Measurements from ENCODE around the gene P2RX3.
"Not testable (repeated sequence)": the region's sequence is repeated elsewhere in the genome, so short reads cannot be mapped to it uniquely, and the experiment has no call there.

Gene P2RX3

DNA sequence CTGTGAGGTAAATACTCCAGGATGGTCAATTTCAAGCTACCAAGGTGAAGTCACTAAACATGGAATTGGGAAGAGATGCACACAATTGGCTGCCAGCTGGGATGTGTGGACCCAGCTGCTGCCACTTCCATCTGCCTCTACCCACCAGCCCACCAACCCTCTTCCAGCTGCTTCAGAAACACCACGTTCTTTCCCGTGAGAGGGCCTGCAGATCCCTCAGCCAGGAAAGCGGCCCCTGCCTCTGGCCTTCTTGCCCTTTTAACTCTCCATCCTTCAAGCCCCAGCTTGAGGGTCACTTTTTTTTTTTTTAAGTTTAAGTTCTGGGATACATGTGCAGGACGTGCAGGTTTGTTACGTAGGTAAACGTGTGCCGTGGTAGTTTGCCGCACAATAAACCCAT, 22.8 kb downstream of the P2RX3 start:
- DNase-seq (ENCODE audit: low read depth), result no peak
- TF ChIP-seq, protein P1, sequence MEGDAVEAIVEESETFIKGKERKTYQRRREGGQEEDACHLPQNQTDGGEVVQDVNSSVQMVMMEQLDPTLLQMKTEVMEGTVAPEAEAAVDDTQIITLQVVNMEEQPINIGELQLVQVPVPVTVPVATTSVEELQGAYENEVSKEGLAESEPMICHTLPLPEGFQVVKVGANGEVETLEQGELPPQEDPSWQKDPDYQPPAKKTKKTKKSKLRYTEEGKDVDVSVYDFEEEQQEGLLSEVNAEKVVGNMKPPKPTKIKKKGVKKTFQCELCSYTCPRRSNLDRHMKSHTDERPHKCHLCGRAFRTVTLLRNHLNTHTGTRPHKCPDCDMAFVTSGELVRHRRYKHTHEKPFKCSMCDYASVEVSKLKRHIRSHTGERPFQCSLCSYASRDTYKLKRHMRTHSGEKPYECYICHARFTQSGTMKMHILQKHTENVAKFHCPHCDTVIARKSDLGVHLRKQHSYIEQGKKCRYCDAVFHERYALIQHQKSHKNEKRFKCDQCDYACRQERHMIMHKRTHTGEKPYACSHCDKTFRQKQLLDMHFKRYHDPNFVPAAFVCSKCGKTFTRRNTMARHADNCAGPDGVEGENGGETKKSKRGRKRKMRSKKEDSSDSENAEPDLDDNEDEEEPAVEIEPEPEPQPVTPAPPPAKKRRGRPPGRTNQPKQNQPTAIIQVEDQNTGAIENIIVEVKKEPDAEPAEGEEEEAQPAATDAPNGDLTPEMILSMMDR (IDR thresholded peaks at IDR 0.05; ENCODE audit: control insufficient read depth, extremely low read depth, insufficient read depth), result no peak
- H3K4me3 ChIP-seq (ENCODE audit: low read depth, low read length), result no peak overlapping the region

DNA sequence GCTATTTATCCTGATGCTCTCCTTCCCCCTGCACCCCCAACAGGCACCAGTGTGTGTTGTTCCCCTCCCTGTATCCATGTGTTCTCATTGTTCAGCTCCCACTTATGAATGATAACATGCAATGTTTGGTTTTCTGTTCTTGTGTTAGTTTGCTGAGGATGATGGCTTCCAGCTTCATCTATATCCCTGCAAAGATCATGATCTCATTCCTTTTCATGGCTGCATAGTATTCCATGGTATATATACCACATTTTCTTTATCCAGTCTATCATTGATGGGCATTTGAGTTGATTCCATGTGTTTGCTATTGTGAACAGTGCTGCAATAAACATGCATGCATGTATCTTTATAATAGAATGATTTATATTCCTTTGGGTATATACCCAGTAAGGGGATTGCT, 23.3 kb downstream of the P2RX3 start:
- not testable (repeated sequence) for DNase-seq (ENCODE audit: low read depth); H3K4me3 ChIP-seq (ENCODE audit: low read depth, low read length)

DNA sequence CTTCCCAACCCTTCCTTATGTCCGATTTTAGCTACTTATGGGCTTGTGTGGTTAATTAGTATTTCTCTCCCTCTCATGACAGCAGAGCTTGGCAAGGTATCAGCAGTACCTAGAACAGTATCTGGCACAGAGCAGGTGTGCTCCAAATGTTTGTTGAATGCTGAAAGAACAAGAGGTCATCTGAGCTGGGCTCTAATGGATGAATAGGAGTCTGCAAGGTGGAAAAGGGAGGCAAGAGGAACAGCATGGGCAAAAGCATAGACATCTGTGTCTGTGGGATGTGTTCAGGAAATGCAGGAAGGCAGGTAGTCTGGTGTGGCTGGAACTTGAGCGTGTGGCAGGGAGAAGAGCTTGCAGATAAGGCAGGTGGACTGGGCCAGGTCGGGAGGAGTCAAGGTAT, 23.8 kb downstream of the P2RX3 start:
- H3K4me3 ChIP-seq (ENCODE audit: low read depth, low read length), result no peak overlapping the region
- no peak for DNase-seq (ENCODE audit: low read depth)
- TF ChIP-seq, protein P1 (IDR thresholded peaks at IDR 0.05; ENCODE audit: control insufficient read depth, extremely low read depth, insufficient read depth), result no peak

DNA sequence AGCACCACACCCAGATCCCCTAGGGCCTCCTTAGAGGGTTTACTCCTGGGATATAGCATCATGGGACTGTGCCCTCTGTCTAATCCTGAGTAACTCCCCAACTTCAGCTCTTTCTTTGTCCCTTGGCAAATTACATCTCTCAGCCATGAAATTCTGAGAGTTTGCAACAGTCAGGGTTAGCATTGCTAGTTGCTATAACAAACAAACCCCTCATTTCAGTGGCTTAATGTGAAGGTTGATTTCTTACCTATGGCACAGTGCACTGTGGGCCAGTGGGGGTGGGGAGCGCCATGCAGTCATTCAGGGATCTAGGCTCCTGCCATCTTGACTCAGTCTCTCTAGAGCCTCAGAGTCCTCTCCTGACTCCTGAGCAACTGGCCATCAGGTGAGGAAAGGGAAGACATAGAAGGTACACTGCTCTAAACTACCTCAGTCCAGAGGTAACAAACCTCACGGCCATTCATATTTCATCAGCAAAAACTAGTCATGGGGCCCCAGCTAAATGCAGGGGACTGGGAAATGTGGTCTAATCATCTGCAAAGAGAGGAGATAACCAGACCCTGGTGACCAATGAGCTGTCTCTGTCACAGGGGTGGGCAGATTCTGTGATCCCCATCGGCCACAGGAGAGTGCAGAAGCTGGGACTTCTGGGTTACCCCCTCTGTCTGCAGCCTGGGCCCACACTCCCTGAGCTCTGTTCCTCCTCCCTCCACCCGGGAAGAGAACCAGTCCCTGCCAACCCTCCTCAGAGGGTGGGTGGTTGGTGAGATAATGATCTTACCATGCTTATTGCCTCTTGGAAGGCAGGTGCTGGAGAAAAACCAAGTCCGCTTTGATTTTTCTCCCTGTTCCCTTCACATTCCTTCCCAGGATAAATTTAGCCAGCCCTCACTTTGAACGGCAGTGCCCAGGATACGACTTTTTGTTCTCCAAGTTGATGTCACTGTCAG, 25.3 kb downstream of the P2RX3 start:
- TF ChIP-seq, protein P1 (IDR thresholded peaks at IDR 0.05; ENCODE audit: control insufficient read depth, extremely low read depth, insufficient read depth), result no peak
- DNase-seq (ENCODE audit: low read depth), result no peak
- H3K4me3 ChIP-seq (ENCODE audit: low read depth, low read length), result no peak overlapping the region

DNA sequence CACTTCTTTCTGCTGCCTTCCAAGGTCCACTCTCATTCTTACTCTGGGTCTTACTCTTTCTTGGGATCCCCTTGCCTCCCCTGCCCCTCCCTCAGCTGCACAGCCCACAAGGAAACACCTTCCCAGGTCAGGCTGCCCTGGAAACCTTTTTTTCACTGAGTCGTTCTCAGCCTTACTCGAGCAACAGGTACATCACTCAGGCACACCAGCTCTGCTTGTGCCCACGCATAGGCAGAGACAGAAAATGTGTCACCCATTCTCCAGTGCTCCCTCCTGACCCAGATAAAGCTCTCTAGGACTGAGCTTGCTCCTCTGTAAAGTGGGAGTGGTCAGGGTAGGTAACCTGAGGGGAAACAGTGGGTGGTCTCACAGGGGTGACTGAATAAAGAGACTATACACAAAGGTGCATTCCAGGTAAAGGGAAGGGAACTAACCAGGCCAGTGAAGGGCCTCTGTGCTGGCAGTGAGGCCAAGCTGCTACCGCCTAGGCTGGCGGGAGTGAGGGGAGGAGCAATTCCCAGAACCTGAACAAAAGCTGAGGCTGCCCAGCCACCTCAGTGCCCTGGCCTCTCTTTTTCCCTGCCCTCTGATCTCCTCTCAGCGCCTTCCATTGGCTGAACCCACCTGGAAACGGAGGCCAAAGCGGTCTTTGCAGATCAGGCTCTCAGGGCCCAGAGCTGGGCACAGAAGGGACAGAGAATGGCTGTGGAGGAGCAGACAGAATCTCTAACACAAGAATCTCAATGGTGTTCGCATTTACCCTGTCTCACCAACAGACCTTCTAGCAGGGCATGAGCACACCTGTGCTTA, 26.9 kb downstream of the P2RX3 start:
- TF ChIP-seq, protein P1 (IDR thresholded peaks at IDR 0.05; ENCODE audit: control insufficient read depth, extremely low read depth, insufficient read depth), result no peak
- H3K4me3 ChIP-seq (ENCODE audit: low read depth, low read length), result no peak overlapping the region
- DNase-seq (ENCODE audit: low read depth), result no peak

DNA sequence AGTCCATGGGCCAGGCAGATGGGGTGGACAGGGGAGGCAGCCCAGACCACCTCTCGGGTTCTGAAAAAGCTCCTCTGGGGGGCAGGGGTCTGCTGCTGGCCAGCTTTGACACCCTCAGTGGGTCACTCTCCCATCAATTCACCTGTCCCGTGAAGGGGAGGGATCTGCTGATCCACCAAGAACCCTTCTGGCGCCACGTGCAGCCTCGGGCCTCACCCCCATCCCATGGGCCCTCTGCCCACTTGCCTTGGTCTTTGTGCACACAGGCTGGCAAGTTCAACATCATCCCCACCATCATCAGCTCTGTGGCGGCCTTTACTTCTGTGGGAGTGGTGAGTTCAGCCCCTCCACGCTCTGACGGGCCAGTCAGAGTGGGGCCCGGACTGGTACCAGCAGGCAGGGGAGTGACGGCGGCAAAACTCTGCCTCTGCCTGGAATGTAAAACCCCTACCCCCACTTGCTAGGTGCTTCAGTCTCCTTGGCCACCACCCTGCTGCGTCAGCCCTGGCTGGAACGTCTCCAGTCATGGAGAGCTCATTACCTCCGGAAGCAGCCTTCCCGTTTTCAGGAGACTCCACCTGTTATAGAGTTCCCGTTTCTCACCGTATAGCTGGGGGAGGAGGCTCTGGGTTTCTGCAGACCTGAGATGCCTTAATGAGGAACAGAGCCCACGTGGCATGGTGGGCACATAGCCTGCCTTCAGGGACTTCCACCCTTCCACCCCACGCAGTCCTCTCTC, 30.1 kb downstream of the P2RX3 start:
- DNase-seq (ENCODE audit: low read depth), result no peak
- H3K4me3 ChIP-seq (ENCODE audit: low read depth, low read length), result no peak overlapping the region
- TF ChIP-seq, protein P1 (IDR thresholded peaks at IDR 0.05; ENCODE audit: control insufficient read depth, extremely low read depth, insufficient read depth), result no peak

DNA sequence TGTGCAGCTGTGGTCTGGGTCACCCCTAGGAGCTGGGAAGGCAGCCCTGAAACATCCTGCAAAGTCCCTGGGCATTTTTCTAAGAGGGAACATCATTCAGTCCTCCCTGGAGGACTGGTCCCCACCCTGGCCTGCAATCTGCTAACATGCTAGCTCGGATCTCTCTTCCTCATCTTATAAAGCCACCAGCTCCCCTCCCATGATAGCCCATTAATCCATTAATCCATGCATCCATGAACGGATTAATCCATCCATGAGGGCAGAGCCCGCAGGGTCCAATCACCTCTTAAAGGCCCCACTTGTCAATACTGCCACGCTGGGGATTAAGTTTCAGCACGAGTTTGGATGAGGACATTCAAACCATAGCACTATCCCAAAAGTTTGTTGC, 30.7 kb downstream of the P2RX3 start:
- H3K4me3 ChIP-seq (ENCODE audit: low read depth, low read length), result no peak overlapping the region
- no peak for DNase-seq (ENCODE audit: low read depth)
- TF ChIP-seq, protein P1 (IDR thresholded peaks at IDR 0.05; ENCODE audit: control insufficient read depth, extremely low read depth, insufficient read depth), result no peak

Data from LNCaP clone FGC (cell line).